ENCODE results near the gene MYLK2. TPM values are rescaled to one million over a fixed set of nuclear protein-coding genes. Genes with fewer than 3 reads are reported as not detected.

The MYLK2 gene
- total and polyA plus RNA-seq, 2 of the 4 experiments (the other 2 are of a cell fraction) = 0.18 to 0.27 TPM

DNA sequence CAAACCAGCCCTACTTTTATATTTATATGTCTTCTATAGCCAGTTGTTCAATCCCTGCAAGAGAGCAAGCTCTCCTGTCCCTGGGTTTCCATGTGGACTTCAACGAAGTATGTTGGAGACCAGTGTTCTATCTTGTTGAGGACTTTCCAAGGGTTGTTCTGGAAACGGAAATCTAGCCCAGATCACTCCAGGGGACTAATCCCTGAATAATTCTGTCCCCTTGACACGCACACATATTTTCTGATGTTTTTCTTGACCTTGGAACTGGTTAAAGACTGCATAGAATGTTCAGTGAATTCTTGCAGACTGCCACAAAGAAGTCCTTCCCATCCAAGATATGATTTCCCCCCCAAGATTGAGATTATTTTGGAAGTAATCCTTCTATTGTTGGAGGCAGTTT is 9.5 kb upstream of the MYLK2 start:
- H2BK5ac ChIP-seq (ENCODE audit: low read depth, low read length, poor library complexity, severe bottlenecking) = no peak overlapping the region
- no peaks in the 10 kb centered on the region for H3K9me3 ChIP-seq (ENCODE audit: control insufficient read depth, insufficient read depth, low read length)
- no peak overlapping the region for H2BK15ac ChIP-seq (ENCODE audit: low read depth, low read length)
- no peak overlapping the region for H2AFZ ChIP-seq (replicated peaks; ENCODE audit: low read length, poor library complexity)
- no CpG with 5 or more reads among the region's 3 CpGs for WGBS, 2 experiments (ENCODE audit: extremely low coverage in 2 of 2, insufficient read length in 1 of 2)
- no peak overlapping the region for H3K4me3 ChIP-seq (ENCODE audit: insufficient read depth, low read depth, low read length)
- no peak overlapping the region for H3K56ac ChIP-seq (ENCODE audit: extremely low read depth, insufficient read depth, low read length)
- no peak overlapping the region for H3K4me2 ChIP-seq (ENCODE audit: low read depth, low read length)
- peaks cover 24% of the 10 kb centered on the region for H3K9me1 ChIP-seq (ENCODE audit: insufficient read depth, low read length)
- H2BK120ac ChIP-seq (ENCODE audit: low read depth, low read length) = no peak overlapping the region
- dilution Hi-C loops (cut with HindIII; ENCODE audit: low sequenced_read_pairs, unreplicated experiment) (no loop called here), intact Hi-C loops (cut with micrococcal nuclease) (loop anchor here (5.0 kb wide), 1 partner anchor 363 kb away; no protein-coding TSS in a partner anchor), in situ Hi-C loops (cut with MboI; ENCODE audit: low sequenced_read_pairs) (no loop called here)
- no peak overlapping the region for H3K27ac ChIP-seq (ENCODE audit: insufficient read depth, low read length)
- peaks cover 3 to 18% of the 10 kb centered on the region in 2 experiments; a peak in 3 of 4 replicates for H3K79me1 ChIP-seq (ENCODE audit: low read depth in 1 of 2, low read length in 2 of 2)
- H3K36me3 ChIP-seq (ENCODE audit: control insufficient read depth, insufficient read depth, low read length) = no peaks in the 10 kb centered on the region
- ATAC-seq (ENCODE audit: low read depth) (no peak), DNase-seq (no peak)
- no peak overlapping the region for H3K4ac ChIP-seq (ENCODE audit: low read depth, low read length)
- no peak overlapping the region for H4K5ac ChIP-seq (ENCODE audit: low read depth, low read length)
- peaks cover 24% of the 10 kb centered on the region for H3K4me1 ChIP-seq (ENCODE audit: control insufficient read depth, insufficient read depth, low read length)
- H3K18ac ChIP-seq (ENCODE audit: low read depth, low read length) = no peak overlapping the region
- no peak overlapping the region for H3K14ac ChIP-seq (replicated peaks; ENCODE audit: low read depth, low read length)
- H3K23ac ChIP-seq (ENCODE audit: low read depth, low read length) = no peak overlapping the region
- H2BK20ac ChIP-seq (ENCODE audit: low read depth, low read length) = no peak overlapping the region
- no peak overlapping the region for H2AK9ac ChIP-seq (replicated peaks; ENCODE audit: low read depth, low read length, poor library complexity)
- no peak overlapping the region for H3K9ac ChIP-seq (ENCODE audit: low read depth, low read length)
- no peak overlapping the region for H2AK5ac ChIP-seq (ENCODE audit: low read depth, low read length)
- H4K91ac ChIP-seq (ENCODE audit: insufficient read depth, low read depth, low read length) = no peak overlapping the region
- 0 out of 2 replicates have a peak, but pooled peaks cover 4% of the 10 kb centered on the region for H4K20me1 ChIP-seq (ENCODE audit: insufficient read depth, low read length)
- ChIA-PET CTCF (interaction anchor here (0.5 kb wide), 2 partner anchors 22 to 27 kb away, joined by 3 to 4 read pairs; no protein-coding TSS in a partner anchor), POLR2A (ENCODE audit: unreplicated experiment) (no interaction called here)
- no peak overlapping the region for H4K8ac ChIP-seq (ENCODE audit: low read depth in 2 of 2, low read length in 2 of 2)
- BruUV-seq (replicated peaks) = no TSS peak
- TF ChIP-seq SMC3 (IDR thresholded peaks at IDR 0.05; ENCODE audit: low read depth, low read length) (no peak), MXI1 (IDR thresholded peaks at IDR 0.05; ENCODE audit: borderline replicate concordance, low read depth, low read length) (no peak), RCOR1 (IDR thresholded peaks at IDR 0.05; ENCODE audit: insufficient replicate concordance, low read length) (no peak), POLR2A (IDR thresholded peaks at IDR 0.05; ENCODE audit: low read depth, low read length) (no peak), CEBPB (IDR thresholded peaks at IDR 0.05; ENCODE audit: low read depth, low read length) (no peak), RFX5 (IDR thresholded peaks at IDR 0.05; ENCODE audit: low read depth, low read length) (no peak), CHD1 (IDR thresholded peaks at IDR 0.05; ENCODE audit: low read depth, low read length) (no peak), BHLHE40 (IDR thresholded peaks at IDR 0.05; ENCODE audit: low read depth, low read length) (no peak), MAFK (IDR thresholded peaks at IDR 0.05; ENCODE audit: low read depth, low read length) (no peak), RAD21 (IDR thresholded peaks at IDR 0.05; ENCODE audit: low read length) (no peak), FOS (IDR thresholded peaks at IDR 0.05; ENCODE audit: low read depth, low read length) (no peak), MAZ (IDR thresholded peaks at IDR 0.05; ENCODE audit: borderline replicate concordance, low read depth, low read length) (no peak), NFE2L2 (IDR thresholded peaks at IDR 0.05; ENCODE audit: low read depth, low read length) (no peak)
- TF ChIP-seq, protein P1, sequence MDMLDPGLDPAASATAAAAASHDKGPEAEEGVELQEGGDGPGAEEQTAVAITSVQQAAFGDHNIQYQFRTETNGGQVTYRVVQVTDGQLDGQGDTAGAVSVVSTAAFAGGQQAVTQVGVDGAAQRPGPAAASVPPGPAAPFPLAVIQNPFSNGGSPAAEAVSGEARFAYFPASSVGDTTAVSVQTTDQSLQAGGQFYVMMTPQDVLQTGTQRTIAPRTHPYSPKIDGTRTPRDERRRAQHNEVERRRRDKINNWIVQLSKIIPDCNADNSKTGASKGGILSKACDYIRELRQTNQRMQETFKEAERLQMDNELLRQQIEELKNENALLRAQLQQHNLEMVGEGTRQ (IDR thresholded peaks at IDR 0.05; ENCODE audit: low read depth, low read length) = no peak
- TF ChIP-seq, protein P2, sequence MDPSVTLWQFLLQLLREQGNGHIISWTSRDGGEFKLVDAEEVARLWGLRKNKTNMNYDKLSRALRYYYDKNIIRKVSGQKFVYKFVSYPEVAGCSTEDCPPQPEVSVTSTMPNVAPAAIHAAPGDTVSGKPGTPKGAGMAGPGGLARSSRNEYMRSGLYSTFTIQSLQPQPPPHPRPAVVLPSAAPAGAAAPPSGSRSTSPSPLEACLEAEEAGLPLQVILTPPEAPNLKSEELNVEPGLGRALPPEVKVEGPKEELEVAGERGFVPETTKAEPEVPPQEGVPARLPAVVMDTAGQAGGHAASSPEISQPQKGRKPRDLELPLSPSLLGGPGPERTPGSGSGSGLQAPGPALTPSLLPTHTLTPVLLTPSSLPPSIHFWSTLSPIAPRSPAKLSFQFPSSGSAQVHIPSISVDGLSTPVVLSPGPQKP (IDR thresholded peaks at IDR 0.05; ENCODE audit: borderline replicate concordance, low read depth, low read length) = no peak
- TF ChIP-seq, protein P3, sequence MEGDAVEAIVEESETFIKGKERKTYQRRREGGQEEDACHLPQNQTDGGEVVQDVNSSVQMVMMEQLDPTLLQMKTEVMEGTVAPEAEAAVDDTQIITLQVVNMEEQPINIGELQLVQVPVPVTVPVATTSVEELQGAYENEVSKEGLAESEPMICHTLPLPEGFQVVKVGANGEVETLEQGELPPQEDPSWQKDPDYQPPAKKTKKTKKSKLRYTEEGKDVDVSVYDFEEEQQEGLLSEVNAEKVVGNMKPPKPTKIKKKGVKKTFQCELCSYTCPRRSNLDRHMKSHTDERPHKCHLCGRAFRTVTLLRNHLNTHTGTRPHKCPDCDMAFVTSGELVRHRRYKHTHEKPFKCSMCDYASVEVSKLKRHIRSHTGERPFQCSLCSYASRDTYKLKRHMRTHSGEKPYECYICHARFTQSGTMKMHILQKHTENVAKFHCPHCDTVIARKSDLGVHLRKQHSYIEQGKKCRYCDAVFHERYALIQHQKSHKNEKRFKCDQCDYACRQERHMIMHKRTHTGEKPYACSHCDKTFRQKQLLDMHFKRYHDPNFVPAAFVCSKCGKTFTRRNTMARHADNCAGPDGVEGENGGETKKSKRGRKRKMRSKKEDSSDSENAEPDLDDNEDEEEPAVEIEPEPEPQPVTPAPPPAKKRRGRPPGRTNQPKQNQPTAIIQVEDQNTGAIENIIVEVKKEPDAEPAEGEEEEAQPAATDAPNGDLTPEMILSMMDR (conservative IDR thresholded peaks at IDR 0.05; ENCODE audit: low read depth, low read length) = no peak
- no peaks in the 10 kb centered on the region for H3K27me3 ChIP-seq (ENCODE audit: control insufficient read depth, insufficient read depth, low read length)

All from IMR-90 (cell line).